ELR (cell line): ENCODE data around the gene MXI1.
"Not testable (repeated sequence)": the region's sequence is repeated elsewhere in the genome, so short reads cannot be mapped to it uniquely, and the experiment has no call there.

ENCODE experiments used
- DNase-seq: peaks from one replicate; pipeline ENCODE4 v3.0.0-alpha.2; 2015; ENCODE audit warnings: low read depth

The MXI1 gene

DNA sequence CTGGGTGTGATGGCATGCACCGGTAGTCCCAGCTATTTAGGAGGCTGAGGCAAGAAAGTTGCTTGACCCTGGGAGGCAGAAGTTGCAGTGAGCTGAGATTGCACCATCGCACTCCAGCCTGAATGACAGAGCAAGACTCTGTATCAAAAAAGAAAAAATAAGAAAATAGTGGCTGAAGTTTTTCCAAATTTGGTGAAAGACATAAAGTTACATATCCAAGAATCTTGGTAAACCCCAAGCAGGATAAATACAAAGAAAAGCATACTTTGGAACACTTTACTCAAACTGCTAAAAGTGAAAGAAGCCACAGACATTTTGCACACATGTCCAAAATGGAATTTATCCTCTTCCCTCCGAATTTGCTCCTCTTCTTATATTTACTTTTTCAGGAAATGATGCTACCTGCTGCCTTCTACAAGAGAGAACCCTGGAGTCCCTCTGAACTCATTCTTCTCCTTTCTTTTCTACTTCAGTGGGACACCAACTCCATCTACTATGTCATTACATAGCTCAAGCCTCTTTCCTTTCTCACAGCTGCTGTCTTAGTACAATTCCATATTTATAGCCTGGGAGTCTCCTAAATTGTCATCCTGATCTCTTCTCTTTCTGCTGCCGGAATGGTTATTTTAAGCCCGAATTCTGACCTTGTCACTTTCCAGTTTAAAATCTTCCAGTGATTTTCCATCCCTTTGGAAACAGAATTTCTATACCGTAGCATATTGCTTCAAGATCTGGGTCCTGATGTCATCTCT lies 114.6 kb downstream of the MXI1 start:
- DNase-seq = no peak

DNA sequence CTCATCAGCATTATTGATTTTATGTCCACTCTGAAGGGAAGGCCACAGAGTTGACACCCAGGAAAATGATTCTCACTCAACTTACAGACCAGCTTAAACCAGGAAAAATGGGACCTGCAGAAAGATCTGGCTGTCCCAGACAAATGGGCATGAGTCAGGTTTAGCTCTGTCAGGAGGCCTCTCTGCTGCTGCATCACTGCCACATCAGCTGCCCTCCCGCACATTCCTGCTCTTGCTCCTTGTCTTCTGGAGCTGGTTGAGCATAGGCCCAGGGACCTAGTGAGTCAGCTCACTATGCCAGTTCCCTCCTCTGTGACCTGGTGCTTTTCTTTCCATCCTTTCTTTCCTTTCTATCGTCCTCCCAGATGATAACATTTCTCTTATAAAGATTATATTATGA lies 116.1 kb downstream of the MXI1 start:
- DNase-seq = peak; percentile 97

DNA sequence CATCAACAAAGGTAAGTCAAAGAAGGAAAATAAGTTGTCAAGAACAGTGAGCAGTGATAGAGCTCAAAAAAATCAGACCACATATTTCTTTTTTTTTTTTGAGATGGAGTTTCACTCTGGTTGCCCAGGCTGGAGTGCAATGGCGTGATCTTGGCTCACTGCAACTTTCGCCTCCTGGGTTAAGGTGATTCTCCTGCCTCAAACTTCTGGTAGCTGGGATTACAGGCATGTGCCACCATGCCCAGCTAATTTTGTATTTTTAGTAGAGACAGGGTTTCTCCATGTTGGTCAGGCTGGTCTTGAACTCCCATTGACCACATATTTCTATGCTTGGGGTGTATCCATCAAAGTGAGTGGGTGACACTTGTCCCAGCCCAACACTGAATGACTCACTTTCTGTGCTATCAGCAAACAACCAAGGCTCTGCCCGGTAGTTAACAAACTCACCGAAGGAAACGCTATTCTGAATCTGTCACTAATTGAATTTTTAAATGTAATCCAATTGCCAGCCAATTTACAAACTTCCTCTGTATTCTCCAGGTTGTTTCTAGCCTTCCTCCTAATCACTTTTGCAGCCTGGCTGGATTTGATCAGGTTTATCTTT lies 116.9 kb downstream of the MXI1 start:
- peak; percentile 40 for DNase-seq

DNA sequence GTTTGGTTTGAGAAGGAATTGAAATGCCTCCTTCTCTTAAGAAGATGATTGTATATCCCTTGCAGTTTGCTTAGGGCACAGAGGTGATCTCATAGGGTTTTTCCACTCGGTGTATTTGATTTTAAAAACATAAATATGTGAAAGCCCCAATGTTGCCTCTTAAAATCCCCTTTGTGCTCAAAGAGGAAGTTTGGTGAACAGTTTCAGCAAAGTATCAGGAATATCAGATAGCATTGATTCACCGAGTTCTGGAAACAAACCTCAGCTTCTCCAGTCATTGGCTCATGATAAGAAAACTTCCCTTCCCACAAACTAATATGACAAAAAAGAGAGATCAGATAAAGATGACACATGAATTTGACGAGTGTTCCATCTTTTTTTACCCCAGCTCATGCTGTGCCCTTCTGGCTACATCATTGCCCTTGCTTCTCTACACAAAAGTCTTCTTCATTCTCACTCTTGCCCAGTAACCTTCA lies 117.4 kb downstream of the MXI1 start:
- DNase-seq = no peak

DNA sequence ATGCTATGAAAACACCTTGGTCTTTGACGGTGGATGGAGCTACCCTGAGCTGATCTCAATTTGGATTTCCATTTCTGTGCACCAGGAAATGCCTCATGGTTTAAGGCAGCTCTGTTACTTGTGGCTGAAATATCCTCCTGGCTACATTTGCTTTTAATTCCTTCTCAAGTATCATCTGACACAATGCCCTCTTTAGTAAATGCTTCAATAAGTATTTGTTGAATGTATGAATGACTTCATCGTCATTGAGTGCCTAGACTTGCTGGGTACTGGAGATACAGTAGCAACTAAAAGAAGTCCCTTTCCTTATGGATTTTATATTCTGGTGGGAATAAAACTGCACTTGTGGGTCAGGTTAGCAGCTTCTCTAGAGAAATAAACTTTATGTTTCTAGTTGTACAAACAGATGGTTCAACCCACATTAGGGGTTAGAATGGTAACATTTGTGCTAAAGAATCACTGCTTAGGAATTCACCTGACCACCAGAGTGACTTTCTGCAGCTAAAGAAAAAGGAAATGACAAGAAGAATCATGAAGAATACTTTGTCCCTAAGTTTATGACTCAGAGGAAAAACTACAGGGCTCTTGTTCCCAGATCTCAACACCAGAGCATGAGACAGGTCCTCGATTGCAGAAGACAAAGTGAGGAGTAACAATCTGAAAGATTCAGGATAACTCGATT lies 119.1 kb downstream of the MXI1 start:
- DNase-seq = peak; percentile 91

DNA sequence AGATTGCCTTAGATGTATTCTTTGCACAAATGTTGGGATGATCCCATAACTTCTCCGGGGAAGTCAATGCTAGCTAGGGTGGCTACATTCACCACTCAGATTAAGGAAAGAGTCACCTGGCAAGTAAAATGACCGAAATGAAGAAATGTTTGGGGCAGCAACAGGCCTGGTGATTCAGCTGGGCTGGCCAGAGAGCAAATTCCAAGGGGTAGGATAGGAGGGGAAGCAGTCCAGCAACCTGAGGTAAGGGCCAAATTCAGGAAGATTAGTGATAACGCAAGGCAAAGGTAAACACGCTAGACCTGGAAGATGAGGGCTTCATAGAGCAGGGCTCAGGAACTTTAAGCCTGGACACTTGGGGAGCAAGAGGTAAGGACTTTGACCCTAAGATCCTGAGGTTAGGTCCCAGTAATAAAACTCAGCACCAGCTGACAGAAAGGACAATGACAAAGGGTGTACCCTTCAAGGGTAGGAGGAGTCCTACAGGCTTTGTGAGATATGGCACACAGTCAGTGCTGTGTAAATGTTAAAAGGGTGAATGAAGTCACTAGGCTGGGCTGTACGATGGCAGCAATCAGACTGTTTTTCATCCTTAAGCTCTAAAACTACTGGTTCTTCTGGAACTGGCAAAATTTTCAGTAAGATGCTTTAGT lies 120.0 kb downstream of the MXI1 start:
- no peak for DNase-seq

DNA sequence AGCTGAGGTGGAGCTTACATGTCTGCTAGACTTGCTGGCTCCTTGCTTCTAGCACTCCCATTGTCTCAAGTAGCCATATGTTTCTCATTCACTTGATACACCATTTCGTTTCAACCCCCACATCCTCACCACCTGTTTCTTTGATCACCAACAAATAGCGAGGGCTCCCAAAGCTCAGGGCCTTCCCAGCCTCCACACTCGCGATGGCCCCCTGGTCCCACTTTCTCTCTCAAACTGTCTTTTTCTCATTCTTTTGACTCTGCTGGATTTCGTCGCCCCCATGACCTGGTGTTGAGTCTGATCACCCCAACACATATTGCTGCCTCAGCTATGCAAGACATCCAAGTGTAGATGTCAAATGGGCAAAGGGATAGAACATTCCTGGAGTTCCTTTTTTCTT lies 123.3 kb downstream of the MXI1 start:
- DNase-seq = no peak

DNA sequence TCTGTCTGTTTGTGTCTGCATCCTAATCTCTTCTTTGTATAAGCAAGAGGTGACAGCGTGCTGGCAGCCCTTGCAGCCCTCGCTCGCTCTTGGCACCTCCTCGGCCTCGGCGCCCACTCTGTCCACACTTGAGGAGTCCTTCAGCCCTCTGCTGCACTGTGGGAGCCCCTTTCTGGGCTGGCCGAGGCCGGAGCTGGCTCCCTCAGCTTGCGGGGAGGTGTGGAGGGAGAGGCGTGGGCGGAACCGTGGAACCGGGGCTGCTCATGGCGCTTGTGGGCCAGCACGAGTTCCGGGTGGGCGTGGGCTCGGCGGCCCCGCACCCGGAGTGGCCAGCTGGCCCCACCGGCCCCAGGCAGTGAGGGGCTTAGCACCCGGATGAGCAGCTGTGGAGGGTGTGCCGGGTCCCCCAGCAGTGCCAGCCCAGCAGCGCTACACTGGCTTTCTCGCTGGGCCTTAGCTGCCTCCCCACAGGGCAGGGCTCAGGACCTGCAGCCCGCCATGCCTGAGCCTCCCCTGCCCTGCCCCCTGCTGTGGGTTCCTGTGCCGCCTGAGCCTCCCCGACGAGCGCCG lies 123.9 kb downstream of the MXI1 start:
- not testable (repeated sequence) for DNase-seq

DNA sequence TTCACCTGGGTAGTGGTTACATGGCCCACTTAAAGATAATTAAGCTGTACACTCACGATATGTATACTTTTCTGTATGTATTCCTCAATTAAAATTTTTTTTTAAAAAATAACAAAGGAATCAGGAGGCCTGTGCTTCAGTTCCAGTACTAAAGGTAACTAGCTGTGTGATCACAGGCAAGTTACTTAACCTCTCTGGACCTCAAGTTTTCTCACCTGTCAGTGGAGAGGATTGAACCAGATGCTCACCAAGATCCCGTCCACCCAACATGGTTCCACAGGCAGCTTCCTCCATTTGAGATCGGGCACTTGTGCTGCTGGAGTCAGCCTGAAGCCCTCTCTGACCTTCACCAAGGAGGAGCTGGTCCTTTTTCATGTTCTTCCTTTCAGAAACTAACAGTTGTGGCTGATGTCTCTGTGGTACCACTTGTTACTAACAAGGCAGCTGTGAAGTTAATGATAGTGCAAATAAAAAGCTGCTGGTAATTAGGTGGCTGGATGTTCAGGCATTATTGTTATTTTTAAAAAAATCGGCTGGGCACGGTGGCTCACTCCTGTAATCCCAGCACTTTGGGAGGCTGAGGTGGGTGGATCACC lies 126.8 kb downstream of the MXI1 start:
- no peak for DNase-seq

DNA sequence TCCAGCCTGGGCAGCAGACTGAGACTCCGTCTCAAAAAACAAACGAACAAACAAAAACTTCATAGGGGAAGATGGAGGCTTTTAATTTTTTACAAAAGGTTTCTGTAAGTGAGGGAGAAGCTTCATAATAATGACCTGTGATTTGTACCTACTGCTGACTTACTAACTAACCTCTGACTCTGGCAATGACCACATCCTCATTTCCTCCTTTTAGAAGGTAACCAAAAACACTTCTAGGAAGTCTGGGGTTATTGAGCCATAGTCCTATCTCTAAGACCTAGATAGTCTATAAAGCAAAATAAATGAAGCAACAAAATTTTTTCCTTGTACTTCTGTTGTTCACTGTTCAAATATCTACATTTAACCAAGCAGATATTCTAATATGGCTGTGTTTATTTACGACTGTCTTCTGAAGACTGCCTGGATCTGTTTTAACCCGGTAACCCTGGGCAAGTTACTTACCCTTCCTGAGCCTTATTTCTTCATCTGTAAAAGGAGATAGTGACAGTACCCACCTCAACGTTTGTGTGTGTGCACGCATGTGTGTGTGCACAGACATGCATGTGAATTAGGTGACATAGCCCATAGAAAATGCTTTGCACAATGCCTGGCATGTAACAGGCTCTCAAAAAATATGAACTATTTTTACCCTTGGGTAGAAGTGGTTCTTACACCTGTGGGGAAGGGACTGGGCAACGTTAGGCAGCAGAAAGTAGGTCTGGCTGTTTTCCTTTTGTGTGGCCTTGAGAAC lies 128.1 kb downstream of the MXI1 start:
- DNase-seq = peak; percentile 34

DNA sequence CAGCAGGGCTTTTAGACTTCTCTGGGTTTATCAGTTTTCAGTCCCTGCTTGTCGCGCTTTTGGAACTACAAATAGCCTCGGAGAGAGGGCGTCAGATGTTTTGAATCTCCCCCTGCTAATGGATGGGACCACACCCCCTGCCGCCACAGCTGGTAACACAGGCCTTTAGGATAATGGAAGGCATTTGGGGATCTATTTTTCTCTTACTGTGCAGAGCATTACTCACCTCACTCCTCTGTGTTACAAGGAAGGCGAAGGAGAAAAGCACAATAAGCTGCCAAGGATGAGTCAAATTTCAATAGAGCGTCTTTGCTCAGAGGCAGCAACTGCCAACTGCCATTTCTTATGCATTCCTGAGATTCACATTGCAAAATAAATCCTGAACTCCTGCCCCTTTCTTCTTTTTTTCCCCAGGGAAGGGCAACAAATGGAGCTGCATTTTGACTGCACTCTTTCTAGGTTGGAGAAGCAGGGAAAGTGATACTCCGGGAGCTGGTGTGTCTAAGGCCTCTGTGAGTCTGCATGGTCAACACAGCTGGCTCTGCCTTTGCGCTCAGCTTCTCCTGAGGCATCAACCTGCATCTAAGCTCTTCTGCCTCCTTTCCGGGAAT lies 128.8 kb downstream of the MXI1 start:
- peak; percentile 97 for DNase-seq
